HG02840 (cell line): ENCODE data around the gene BST1.
A peak's percentile ranks its signal among the peaks of the same experiment; 100 is the strongest.

ENCODE experiments used
- ATAC-seq: cut with Tn5 transposase; IDR thresholded peaks from one replicate; pipeline ENCODE4 v1.9.1; 2021; ENCODE audit warnings: mild to moderate bottlenecking, moderate library complexity, moderate number of reproducible peaks; ENCODE audit not compliant: unreplicated experiment, low FRiP score

The BST1 gene, protein sequence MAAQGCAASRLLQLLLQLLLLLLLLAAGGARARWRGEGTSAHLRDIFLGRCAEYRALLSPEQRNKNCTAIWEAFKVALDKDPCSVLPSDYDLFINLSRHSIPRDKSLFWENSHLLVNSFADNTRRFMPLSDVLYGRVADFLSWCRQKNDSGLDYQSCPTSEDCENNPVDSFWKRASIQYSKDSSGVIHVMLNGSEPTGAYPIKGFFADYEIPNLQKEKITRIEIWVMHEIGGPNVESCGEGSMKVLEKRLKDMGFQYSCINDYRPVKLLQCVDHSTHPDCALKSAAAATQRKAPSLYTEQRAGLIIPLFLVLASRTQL

DNA sequence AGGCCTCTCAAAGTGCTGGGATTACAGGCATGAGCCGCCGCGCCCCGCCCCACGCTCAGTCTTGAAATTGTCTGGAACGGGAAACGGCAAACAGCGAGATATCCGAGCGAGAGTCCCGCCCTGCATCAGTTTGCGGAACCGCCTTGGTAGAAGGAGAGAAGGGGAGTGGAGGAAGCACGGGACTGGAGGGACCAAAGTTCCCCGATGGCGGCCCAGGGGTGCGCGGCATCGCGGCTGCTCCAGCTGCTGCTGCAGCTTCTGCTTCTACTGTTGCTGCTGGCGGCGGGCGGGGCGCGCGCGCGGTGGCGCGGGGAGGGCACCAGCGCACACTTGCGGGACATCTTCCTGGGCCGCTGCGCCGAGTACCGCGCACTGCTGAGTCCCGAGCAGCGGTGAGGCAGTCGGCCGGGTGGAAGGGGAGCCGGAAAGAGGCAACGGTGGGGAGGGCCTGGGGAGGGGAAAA lies at the start of gene BST1:
Gene BST1, plus strand, starts transcription at position 125 of the 463 bp plus-strand sequence. Its CDS starts 80 bp downstream, at position 205.
- ATAC-seq = peak; percentile 51

DNA sequence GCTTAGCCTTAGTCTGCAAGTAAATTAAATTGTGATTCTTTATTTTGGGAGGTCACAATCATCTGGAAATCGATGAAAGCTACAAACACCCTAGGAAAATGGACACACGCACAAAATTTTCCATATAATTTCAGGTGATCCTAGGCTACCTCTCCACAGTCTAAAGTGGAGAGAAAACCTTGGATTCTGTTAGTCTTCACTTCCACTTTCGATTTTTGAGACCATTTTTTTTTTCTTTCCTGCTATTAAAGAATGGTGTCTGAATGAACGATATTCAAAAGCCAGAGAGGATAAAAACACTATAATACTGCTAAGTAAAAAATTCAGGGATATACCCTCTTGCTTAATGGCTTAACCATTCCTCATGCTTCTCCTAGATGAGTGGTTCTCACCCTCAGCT lies 49.4 kb upstream of the BST1 start:
- no peak for ATAC-seq

DNA sequence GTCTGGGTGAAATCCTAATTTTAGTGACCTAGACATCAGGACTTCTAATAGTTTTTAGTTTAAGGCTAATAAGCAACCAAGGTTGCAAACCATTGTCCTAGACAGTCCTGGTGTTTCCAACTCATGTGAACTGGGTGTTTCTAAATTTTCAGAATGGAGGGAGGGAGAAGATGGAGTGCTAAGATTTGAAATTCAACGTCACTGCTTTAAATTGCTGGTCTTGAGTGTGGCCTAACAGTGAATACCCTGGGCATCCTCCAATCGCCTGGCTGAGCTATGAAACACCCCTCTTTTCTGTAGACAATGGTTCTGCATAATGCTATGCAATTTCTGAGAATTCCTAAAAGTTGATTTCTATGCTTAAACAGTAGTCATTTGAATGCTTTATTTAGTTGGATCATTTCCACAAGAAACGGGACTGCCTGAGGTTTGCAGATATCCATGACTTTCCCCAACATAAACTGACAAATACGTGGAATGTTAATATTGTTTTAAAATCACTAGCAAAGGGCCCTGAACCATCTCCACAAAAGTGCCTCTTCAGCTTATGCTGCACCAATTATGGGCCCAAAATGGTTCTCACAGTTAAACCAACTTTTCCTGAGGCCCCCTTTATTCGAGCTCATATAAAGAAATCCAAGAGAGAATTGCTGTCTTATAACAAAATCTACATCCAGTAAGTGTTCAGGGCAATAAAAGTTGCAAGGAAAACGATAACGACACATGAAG lies 48.8 kb upstream of the BST1 start:
- no peak for ATAC-seq

DNA sequence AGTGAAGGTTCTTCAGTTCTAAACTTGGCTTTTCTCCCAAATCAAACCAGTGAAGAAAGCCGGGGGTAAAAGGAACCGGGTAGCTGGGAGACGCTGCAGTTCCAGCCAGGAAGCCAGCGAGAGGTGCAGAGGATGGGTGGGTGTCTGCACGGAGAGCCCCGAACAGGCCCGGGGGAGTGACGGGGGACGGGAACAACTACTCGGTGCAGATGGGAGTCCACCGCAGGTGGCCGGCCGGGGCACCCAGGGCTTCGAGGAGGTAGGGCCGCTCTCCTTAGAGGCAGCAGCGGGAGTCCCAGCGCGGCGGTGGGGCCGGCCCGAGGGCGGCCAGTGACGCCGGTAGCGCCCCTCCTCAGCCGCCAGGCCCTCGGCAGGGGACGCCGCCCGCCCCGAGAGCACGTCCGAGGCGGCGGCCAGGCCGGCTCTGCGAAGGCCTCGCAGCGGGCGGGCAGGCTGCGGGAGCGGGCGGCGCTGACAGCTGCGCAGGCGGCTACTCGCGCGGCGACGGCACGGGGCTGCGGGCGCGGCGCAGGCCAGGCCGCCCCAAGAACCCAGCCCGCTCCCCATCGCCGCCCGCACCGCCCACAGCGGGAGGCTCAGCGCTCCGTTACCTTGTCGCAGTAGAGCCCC lies 48.2 kb upstream of the BST1 start:
- peak; percentile 50 for ATAC-seq

DNA sequence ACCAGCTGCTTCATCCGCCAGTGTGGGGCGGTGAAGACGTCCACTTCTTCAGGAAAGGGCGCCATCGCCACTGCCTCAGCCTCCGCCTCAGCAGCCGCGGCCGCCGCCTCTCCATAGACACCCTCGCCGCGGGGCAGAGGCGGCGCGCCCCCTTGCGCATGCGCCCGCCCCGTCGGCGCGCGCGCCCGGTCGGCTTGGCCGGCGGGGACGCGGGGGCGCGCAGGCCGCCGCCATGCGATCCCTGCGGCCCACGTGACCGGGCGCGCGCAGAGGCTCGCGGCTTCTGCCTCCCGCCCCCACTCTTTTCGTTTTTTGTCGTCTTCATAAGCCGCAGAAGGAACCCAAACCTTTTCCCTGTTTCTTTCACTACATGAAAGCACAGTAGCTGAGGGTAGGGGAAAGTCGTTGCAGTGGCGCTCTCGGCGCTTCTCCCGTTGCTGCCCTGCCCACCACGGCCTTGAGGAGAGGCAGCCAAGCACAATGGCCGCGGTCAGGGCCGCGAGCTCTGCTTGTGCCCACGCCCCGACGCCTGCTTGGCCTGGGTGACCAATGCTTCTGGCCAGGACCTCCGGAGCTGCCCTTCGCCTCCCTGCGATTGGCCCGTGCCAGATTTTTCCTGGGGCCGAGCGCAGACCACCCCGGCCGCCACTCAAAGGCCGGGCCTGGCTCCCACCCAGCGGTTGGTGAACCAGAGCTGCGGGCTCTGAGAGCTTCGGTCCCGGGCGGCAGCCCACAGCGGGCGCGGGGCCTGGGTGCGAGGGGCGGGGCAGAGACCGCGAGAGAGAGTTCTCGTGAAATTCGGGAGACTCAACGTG lies 47.4 kb upstream of the BST1 start, which contains the start of gene FBXL5:
Gene FBXL5, minus strand, starts transcription at position 135 of the 815 bp plus-strand sequence. Its CDS starts 70 bp downstream, at position 65.
- ATAC-seq = peak; percentile 69

- no peak for ATAC-seq
Observed at GRCh38 chr4:15656038-15656470, 46.8 kb upstream of the BST1 start.

DNA sequence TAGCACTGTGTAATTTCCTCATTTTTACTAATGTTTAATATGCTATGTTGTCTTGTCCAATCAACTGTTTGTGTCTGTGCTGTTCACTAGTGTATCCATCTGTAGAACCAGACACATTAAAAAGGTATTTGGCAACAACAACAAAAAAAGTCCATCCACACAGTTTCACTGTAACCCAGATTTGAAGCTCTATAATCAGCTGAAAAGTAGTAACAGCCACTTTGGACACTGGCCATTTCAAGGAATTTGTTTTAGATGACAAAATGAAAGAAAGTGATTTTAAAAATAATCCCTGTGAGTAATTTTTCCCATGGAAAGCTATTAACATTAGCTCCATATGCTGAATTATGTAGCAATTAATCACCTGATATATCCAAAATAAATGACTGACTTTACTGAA lies 45.5 kb upstream of the BST1 start:
- ATAC-seq = no peak

- ATAC-seq = no peak
Observed at GRCh38 chr4:15658136-15658770, 44.6 kb upstream of the BST1 start.

DNA sequence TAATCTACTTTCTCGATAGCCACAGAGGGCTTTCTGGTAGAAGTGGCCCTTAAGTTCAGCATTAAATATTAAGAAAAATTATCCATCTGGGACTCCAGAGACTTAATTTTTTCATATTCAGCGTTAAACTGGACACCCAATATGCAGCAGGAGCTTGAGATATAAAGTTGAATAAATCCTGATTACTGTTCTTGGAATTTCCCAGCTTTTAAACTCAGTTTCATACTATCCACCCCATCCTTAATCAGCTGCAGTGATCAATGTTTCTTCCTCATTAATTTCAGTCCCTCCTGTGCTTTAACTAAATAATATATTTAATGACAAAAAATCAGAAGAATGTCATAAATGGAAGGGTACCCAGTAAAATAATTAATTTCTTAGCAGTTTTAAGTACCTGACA lies 44.1 kb upstream of the BST1 start:
- ATAC-seq = no peak

DNA sequence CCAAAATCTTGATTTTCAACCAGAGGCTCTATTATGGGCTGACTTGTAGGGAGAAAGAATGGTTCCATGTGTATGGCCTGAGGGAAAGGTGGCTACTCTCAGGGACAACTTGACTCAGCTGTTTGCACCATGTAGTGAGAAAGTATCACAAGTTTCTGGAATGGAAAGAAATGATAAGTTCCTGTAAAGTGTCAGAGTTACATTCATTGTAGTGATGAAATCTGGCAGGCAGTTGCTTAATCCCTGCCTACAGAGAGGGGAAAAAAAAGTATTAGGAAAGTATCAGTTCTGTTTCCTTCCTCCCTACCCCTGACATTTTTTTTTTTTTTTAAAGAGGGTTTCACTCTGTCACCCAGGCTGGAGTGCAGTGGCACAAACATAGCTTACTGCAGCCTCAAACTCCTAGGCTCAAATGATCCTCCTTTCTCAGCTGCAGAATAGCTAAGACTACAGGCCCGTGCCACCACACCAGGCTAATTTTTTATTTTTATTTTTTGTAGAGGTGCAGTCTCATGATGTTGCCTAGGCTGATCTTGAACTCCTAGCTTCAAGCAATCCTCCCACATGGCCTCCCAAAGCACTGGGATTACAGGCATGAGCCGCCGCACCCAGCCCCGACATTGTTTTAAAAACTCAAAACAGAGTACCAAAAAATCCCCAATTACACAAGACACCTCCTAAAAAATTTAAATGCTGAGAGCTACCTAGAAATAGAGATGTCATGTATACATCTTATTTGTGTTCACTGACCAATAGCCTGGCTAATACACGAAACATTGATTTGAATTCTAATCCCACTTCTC lies 42.9 kb upstream of the BST1 start:
- no peak for ATAC-seq

DNA sequence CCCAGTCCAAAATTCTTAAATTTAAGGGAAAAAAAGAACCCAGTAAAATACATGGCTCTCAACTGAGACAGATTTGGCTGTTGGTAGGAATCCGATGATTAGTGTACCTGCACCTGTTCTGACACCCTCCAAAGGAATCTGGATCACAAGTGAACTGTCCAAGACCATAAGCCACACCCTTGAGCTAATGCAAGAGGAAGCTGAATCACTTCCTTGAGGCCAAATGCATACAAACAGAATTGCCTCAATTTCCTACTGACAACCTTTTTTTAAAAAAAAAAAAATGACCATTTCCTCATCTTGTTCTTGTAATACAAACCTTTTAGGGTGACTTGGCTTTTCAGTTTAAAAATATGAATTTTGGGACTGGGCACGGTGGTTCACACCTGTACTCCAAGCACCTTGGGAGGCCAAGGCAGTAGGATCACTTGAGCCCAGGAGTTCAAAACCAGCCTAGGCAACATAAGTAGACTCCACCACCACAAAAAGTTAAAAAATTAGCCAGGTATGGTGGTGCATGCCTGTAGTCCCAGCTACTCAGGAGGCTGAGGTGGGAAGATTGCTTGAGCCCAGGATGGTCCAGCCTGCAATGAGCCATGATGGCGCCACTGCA lies 37.0 kb upstream of the BST1 start:
- no peak for ATAC-seq

DNA sequence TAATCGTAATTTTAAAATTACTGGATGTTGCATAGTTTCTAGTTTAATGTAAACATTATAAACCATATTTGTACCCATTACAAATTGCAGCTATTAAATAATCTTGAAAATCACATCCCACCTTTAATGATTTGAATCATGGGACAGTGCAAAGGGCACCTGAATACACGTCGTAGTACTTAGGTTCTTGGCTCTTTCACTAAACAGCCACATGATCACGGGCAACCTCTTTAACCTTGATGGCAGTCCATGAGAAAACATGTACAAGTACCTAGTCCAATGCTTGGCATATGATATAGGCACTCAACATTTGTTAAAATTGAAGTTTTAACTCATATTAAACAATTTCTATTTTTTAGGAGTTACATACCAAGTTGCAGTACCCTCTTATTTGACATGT lies 35.9 kb upstream of the BST1 start:
- no peak for ATAC-seq

DNA sequence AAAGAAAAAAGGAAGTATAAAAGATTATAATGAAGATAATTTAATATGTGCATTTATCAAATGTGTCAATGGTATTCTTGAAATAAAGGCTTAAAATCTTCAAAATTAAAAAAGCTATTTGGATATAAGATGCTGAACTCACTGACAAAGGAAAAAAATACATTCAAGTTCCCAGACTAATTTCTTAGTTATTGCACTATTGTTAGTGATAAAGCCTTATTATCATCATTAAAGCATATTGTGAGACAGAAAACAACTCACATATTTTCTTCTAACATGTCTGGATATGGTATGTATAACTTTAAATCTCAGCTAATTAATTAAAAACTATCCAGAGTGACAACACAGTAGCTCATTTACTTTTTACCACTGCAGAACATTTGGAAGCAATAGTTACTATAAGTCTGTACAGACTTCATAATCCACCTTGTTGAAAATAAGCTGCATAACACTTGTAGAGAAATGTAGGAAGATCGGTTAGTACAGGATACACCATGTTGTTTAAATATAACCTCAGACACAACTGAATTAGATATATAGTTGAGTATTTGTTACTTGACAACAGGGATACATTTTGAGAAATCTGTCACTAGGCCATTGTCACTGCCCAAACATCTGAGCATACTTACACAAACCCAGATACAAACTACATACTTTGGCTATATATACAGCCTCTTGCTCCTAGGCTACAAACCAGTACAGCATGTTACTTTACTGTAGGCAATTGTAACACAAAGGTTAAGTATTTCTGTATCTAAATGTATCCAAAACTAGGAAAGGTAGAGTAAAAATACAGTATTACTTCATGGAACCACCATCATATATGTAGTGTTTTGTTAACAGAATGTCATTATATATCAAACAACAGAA lies 34.1 kb upstream of the BST1 start:
- ATAC-seq = no peak

DNA sequence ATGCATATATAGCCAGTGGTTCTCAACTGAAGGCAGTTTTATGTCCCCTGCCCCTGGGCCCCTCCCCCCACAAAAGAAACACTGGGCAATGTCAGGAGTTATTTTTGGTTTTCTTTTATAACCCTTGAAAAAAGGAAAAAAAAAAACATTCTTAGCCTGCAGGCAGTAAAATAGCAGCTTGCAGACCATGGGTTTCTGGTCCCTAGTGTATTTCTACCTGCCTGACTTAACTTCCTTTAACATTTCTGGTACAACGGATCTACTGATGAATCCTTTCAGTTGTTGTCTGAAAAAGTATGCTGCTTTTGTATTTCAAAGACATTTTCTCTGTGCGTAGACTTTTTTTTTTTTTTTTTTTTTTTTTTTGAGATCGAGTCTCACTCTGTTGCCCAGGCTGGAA lies 32.3 kb upstream of the BST1 start:
- no peak for ATAC-seq

DNA sequence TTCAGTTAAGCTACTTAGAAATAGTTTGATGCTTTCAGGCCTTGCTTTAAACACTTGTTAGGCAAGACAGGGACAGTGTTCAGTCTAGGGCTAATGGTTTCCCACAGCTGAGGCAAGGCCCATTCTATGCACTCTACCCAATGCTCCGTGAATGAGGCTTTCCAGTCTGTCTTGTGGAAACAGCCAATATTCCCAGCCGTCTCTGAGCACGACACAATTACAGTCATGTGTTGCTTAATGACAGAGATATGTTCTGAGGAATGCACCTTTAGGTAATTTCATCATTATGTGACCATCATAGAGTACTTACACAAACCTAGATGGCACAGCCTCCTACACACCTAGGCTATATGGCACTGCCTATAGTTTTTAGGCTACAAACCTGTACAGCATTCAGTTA lies 30.8 kb upstream of the BST1 start:
- no peak for ATAC-seq

DNA sequence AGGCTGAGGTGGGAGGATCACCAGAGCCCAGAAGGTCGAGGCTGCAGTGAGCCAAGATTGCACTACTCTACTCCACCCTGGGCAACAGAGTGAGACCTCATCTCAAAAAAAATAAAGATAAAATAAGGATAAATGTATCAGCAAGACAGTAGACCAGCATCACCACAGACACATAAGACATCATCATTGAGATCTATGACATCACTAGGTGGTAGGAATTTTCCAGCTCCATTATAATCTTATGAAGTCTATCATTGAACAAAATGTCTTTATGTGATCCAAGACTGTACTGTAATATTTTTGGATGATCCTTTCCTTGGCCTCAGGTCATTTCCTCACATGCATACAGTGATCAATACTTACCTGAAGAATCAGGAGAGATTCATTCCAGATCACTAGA lies 29.5 kb upstream of the BST1 start:
- no peak for ATAC-seq

DNA sequence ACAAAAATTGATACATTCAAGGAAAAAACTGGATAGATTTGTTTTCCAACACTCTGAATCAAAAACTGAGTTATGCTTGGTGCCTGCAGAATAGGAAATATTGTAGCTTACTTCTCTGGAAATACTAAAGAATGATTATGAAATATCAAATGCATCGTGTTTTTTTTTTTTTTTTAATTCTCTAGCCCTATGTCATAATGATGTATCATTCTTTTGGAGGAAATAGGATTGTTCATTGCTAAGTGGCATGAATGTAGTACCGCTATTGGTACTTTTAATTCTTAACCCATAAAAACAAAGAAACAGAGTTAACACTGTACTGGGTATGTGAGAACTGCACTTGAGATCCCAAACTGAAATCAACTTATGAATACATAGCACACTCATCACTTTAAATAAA lies 28.8 kb upstream of the BST1 start:
- ATAC-seq = no peak

GRCh38 chr4:15674926-15675325 lies 27.9 kb upstream of the BST1 start:
- no peak for ATAC-seq
